Urinary bladder (tissue), 4 donors: Measurements from ENCODE around the gene DDX11. TPM values are rescaled to one million over a fixed set of nuclear protein-coding genes. Genes with fewer than 3 reads are reported as not detected.
"Not testable (repeated sequence)": the region's sequence is repeated elsewhere in the genome, so short reads cannot be mapped to it uniquely, and the experiment has no call there.

Source experiments
- DNase-seq: peaks from one replicate; pipeline ENCODE4 v3.0.0-alpha.2; 2015; ENCODE audit errors: extremely low spot score
- H3K27ac ChIP-seq: one replicate; pipeline ENCODE4 v1.5.1; 2013; ENCODE audit warnings: low read depth, mild to moderate bottlenecking, moderate library complexity
- H3K36me3 ChIP-seq: one replicate; pipeline ENCODE4 v1.6.1; 2013; ENCODE audit warnings: mild to moderate bottlenecking, moderate library complexity; ENCODE audit not compliant: insufficient read depth
- H3K4me1 ChIP-seq: one replicate; pipeline ENCODE4 v1.6.1; 2013; ENCODE audit warnings: mild to moderate bottlenecking, moderate library complexity; ENCODE audit not compliant: insufficient read depth
- H3K4me3 ChIP-seq: one replicate; pipeline ENCODE4 v1.5.1; 2013; ENCODE audit warnings: low read depth, low read length
- WGBS: extraction: QIAGEN DNeasy Blood & Tissue Kit; methylation state at CpG from one replicate; pipeline ENCODE4 v1.1.7; 2013; 5-methylcytosine and 5-hydroxymethylcytosine counted together
- polyA plus RNA-seq: library from polyadenylated mRNA; stranded (reverse); fragments of 200-250 nt; gene quantifications from one replicate; pipeline ENCODE4 v1.2.3, GENCODE V29; 2013
- total RNA-seq: library from RNA; depleted of rRNA; stranded (reverse); fragments of >200 nt; gene quantifications from one replicate; pipeline ENCODE4 v1.2.3, GENCODE V29; 2014
- donor health status: healthy with polysubstance abuse.
- donor health status: healthy.

DDX11 gene
- total and polyA plus RNA-seq, 2 donors, result 13.3 to 29.9 TPM

DNA sequence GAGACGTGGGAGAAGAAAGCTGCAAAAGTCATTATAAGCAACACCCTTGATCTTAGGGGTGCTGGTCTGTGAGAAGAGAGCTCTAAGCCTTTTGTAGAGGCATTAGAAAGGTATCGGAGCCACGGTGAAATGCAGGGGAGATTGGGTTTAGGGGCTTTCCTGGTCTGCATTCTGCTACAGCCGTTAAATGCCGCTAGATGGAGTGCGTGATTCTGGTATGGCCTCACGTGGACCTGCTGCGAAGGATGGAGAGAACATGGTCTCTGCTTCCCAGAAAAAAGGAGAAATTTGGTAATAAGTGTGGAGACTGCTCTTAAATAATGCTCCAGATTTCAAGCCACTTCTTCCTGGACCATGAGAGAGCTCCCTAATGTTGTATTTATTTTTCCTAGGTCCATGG, 4.3 kb downstream of the DDX11 start:
- not testable (repeated sequence) for H3K27ac ChIP-seq, H3K36me3 ChIP-seq, DNase-seq, H3K4me3 ChIP-seq, H3K4me1 ChIP-seq
- 94% methylated on average over 8 of the region's 8 CpGs for WGBS

DNA sequence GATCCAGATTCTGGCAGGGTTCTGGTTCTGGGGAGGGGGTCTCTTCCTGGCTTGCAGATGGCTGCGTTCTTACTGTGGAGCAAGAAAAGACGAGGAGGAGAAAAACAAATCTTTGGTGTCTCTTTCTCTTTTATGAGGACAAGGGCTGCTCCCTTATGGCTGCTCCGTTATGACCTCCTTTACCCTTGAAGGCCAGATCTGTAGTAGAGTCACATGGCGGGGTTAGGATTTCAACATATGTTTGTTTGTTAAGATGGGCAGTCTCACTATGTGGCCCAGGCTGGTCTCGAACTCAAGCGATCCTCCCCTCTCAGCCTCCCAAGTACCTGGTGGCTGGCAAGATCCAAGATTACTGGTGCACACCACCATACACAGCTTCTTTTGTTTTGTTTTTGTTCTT, 5.8 kb downstream of the DDX11 start:
- H3K36me3 ChIP-seq, H3K4me1 ChIP-seq, H3K4me3 ChIP-seq, H3K27ac ChIP-seq, DNase-seq: not testable (repeated sequence)
- 93% methylated on average over 5 of the region's 6 CpGs for WGBS

DNA sequence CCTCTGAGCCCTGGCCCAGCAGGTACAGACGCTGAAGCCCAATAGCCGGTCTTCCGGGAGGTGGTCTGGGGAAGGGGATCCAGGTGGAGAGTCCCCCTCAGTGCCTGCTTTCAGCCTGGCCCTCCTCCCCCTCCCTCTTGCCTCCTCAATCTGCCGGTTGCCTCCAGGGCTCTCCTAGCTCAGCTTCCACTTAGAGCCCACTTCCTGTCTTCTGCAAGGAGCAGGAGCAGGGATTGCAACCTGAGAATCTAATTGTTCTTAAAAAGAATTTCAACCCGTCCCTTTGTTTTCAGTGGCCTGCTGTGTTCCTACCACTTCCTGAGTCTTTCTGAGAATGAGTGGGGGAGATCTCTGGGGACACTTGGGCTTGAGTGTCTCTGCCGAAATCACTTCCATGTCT, 6.6 kb downstream of the DDX11 start:
- 62% methylated on average over 6 of the region's 6 CpGs for WGBS
- H3K4me3 ChIP-seq, H3K36me3 ChIP-seq, H3K27ac ChIP-seq, H3K4me1 ChIP-seq, DNase-seq: not testable (repeated sequence)

DNA sequence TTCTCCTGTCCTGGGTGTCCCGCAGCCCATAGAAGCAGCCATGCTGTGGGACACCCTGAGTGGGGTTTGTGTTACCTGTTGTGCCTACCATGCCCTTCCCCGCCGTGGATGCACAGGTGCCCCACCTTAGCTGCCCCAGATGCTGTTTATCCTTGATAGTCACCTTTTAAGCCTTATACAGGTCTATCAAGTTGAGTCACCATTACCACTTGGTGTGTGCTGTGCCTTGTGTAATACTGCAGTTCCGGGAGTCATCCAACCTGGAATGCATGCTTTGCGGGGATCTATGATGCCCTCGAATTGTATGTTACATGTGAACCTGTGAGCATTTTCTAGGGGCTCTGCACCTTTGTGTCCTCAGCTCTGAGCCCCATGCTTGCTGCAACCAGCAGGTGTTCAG, 7.6 kb downstream of the DDX11 start:
- H3K36me3 ChIP-seq, DNase-seq: not testable (repeated sequence)
- WGBS, result 94% methylated on average over 6 of the region's 6 CpGs

DNA sequence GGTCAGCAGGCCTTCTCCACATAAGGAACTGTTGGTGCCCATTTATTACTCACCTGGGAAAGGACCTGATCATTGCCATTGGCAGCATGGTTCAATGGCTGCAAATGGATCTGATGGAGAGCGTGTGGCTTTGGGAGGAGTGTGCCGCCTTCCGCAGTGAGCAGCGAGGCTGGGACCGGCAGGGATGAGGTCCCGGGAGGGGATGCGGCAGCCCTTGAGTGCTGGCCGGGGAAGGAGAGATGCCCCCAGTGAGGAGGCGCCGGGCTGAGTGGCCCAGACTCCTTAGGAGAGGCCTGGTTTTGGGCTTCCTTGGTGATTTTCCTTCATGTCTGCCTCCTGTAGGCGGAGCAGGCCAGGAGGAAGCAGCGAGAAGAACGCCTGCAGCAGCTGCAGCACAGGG, 10.6 kb downstream of the DDX11 start:
- H3K4me3 ChIP-seq, H3K27ac ChIP-seq, H3K4me1 ChIP-seq, H3K36me3 ChIP-seq, DNase-seq: not testable (repeated sequence)
- 96% methylated on average over 12 of the region's 13 CpGs for WGBS

More for the DNA sequence above, 7.6 kb downstream of the DDX11 start:
- not testable (repeated sequence) for H3K27ac ChIP-seq, H3K4me3 ChIP-seq, H3K4me1 ChIP-seq

DNA sequence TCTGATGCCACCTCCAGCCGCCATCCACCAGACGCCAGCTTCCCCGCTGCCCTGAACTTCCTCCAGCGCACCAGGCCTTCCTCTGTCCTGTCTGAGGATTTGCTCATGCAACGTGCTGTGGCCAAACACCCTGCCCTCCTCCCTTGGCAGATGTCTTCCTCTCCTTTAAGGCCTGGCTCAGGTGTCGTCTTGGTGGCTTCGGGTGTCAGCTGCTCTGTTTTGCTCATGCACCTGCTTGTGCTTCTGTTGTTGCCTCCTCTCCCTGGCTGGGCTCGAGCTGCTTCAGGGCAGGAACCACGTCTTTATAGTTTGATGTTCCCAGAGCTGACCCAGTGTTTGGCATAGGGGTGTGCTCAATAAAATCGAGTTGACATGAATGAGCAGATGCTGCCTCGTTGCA, 12.4 kb downstream of the DDX11 start:
- H3K4me3 ChIP-seq, H3K36me3 ChIP-seq, H3K4me1 ChIP-seq, H3K27ac ChIP-seq, DNase-seq: not testable (repeated sequence)
- 89% methylated on average over 10 of the region's 11 CpGs for WGBS

DNA sequence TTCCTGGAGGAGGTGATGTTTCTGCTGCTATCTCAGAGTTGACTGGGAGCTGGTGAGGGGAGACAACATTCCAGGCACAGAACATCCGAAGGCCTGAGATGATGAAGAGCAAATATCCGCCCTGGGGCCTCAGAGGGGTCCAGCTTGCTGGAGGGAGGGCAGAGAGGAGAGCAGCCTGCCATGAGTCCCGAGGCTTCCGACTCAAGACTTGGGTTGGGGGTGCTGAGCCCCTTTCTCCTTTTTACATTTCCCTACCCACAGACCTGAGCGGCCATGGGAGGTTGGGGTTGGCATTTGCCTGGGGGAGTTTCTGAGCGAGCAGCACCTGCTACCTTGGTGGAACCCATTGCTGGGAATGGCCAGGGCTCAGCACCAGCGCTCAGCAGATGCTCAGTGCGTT, 13.8 kb downstream of the DDX11 start:
- WGBS, result 95% methylated on average over 7 of the region's 8 CpGs
- H3K36me3 ChIP-seq, H3K4me1 ChIP-seq, H3K4me3 ChIP-seq, H3K27ac ChIP-seq, DNase-seq: not testable (repeated sequence)

DNA sequence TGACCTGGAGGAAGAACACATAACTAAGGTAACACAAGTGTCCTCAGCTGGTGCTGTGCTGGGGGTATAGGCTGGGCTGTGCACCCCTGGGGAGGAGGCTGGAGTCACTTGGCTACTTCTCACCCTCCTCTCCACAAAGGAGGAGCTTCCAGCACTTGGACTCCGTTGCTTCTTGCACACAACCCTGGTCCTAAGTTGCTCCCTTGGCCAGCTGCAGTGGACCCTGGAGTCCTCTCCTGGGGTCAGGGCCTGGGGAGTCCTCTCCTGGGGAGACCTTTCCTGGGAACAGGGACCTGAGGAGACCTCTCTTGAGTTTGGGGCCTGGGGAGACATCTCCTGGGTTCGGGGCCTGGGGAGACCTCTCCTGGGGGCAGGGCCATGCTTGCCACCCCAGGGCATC, 14.3 kb downstream of the DDX11 start:
- not testable (repeated sequence) for H3K4me3 ChIP-seq, H3K27ac ChIP-seq, H3K4me1 ChIP-seq, DNase-seq, H3K36me3 ChIP-seq
- 94% methylated on average over 2 of the region's 2 CpGs for WGBS

DNA sequence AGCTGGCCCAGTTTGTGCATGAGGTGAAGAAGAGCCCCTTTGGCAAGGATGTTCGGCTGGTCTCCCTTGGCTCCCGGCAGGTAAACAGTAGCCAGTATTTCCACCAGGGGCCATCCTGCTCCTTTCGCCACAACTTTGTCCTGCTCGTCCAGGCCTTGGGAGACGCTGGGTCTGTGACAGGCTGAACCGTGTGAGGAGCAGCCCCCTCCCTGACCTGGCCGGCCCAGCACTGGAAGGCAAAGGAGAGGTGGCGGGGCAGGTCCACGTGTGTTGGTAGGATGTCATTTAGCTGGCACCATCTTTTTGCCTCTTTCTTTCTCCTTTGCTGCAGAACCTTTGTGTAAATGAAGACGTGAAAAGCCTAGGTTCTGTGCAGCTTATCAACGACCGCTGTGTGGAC, 15.4 kb downstream of the DDX11 start:
- Histone ChIP-seq H3K4me1 (no peaks in the 10 kb centered on the region), H3K4me3 (no peak overlapping the region), H3K27ac (no peak overlapping the region), H3K36me3 (no peaks in the 10 kb centered on the region)
- WGBS, result 90% methylated on average over 12 of the region's 12 CpGs
- no peak for DNase-seq

DNA sequence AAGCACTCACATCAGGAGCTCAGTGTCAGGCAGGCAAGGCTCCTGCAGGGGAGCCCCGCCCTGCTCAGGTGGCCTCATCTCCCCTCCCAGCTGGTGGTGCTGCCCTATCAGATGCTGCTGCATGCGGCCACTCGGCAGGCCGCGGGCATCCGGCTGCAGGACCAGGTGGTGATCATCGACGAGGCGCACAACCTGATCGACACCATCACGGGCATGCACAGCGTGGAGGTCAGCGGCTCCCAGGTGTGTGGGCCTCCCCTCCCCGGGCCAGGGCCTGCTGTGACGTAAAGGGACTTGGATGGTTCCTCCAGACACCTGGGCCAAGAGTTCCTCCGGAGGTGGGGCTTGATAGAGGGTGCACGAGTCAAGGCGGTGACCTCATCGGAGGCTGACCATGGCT, 18.0 kb downstream of the DDX11 start:
- H3K4me1 ChIP-seq, H3K36me3 ChIP-seq, DNase-seq, H3K4me3 ChIP-seq, H3K27ac ChIP-seq: not testable (repeated sequence)
- WGBS, result 89% methylated on average over 19 of the region's 19 CpGs

DNA sequence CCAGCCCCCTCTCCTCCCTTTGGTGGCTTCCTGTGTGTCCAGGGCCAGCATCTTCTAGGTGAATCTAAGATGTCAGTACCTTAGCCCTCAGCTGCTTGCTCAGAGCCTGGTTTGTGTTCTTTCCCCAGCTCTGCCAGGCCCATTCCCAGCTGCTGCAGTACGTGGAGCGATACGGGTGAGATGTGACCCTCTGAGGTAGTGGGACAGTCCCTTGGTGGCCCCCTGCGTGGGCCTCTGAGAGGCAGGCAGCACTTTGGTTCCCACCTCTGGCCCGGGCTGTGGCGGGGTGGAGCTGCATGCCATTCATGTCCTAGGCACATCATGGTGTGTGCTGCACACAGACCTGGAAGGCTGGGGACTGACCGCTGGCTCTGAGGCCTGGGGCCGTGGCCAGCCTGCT, 19.1 kb downstream of the DDX11 start:
- DNase-seq, H3K4me1 ChIP-seq, H3K4me3 ChIP-seq, H3K36me3 ChIP-seq, H3K27ac ChIP-seq: not testable (repeated sequence)
- 91% methylated on average over 6 of the region's 8 CpGs for WGBS

DNA sequence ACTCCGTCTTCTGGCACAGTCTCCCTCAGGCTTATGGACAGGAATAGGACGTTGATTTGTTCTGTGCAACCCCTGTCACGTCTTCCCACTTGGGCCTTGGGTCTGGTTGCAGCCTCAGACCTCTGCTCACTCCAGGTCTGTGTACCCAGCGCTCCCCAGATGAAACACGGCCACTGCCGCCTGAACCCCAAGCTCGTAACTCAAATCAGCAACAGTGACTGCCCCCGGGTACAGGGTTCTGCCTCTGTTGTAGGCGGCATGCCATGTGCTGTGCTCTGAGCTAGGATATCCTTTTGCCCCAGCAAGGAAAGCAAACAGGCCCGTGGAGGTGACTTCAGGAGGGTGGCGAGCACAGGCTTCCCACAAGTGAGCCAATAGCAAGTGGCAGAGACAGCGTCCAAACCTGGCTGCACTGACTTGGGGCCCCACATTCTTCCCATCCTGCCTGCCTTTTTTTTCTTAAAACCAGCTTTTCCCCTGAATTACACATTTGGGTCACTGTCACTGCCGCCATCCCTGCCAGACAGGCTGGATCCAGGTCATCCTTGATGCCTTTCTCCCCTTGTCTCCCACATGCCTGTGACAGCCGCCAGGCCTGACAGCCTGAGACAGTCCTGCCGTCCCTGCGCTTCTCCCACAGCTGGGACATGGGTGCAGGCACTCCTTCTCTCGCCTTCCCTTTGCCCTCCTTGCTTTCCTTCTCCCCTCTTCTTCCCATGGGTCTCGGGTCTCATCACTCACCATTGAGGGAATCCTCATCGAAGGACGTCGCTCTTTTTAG, 21.6 kb downstream of the DDX11 start:
- not testable (repeated sequence) for H3K4me1 ChIP-seq, DNase-seq, H3K4me3 ChIP-seq, H3K36me3 ChIP-seq, H3K27ac ChIP-seq
- 90% methylated on average over 21 of the region's 21 CpGs for WGBS

DNA sequence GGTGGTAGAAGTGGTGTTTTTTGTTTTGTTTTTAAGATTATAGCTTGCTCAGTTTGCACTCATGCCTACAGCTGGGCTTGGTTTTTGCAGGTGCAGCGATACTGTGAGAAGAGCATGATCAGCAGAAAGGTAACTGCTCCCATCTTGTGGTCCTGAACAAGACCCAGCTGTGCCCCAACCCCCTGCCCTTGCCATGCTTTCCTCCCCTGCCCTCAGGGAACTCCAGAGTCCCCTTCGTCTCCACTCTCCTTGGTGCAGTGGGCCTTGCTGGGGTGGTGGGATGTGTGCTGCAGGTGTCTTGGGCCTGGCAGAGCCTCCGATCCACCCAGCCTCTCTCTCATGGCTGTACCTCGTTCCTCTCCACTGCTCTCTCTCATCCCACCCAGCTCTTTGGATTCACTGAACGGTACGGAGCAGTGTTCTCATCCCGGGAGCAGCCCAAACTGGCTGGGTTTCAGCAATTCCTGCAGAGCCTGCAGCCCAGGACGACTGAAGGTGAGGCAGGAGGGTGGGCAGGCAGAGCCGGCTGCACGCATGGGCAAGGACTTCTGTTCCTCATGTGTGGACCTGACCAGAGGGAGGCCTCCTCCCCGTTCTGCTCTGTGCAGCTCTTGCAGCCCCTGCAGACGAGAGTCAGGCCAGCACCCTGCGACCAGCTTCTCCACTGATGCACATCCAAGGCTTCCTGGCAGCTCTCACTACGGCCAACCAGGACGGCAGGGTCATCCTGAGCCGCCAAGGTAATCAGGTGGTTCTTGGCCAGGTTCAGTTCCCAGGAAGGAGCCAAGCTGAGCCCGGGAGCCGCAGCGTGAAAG, 22.8 kb downstream of the DDX11 start:
- not testable (repeated sequence) for H3K4me1 ChIP-seq, H3K27ac ChIP-seq, H3K4me3 ChIP-seq, DNase-seq, H3K36me3 ChIP-seq
- 95% methylated on average over 19 of the region's 19 CpGs for WGBS

DNA sequence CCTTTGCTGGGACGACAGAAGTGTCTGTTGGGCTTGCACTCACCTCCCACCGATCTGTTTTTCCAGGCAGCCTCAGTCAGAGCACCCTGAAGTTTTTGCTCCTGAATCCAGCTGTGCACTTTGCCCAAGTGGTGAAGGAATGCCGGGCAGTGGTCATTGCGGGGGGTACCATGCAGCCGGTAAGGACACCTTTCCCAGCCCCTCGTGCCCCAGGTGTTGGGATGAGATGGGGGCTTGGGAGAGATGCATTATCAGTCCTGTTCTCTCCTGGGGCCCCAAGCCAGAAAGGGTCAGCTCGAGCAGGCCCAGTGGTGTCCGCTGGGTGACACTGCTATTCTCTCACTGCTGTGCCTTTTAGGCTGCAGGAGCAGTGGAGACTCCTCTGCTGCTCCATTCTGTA, 24.2 kb downstream of the DDX11 start:
- not testable (repeated sequence) for H3K4me1 ChIP-seq, H3K36me3 ChIP-seq, H3K27ac ChIP-seq, DNase-seq, H3K4me3 ChIP-seq
- 93% methylated on average over 8 of the region's 8 CpGs for WGBS
